ENCODE measurements around the gene BTBD9. TPM values are rescaled to one million over a fixed set of nuclear protein-coding genes. Genes with fewer than 3 reads are reported as not detected.

The BTBD9 gene
- total RNA-seq, 1 donor from 2014 or later: 14.8 TPM

DNA sequence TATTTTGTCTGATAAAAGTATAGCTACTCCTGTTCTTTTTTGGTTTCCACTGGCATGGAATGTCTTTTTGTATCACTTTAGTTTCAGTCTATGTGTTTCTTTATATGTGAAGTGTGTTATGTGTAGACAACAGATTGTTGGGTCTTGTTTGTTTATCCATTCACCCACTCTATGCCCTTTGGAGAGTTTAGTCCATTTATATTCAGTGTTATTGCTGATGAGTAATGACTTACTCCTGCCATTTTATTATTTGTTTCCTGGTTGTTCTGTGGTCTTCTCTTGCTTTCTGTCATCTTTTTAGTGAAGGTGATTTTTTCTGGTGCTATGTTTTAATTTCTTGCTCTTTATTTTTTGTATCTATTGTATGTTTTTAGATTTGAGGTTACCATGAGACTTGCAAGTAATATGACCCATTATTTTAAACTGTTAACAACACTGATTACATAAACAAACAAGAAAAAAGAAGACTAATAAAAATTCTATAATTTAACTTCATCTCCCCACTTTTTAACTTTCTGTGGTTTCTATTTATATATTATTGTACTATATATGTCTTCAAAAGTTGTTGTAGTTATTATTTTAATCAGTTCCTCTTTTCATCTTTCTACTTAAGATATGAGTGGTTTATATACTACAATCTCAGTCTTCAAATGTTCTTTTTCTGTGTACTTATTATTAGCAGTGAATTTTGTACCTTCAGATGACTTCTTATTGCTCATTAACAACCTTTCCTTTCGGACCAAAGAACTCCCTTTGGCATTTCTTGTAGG is 323.4 kb downstream of the BTBD9 start:
- H3K9me3 Mint-ChIP-seq (ENCODE audit: low read depth): no peaks in the 10 kb centered on the region
- peaks cover 2% of the 10 kb centered on the region for H3K36me3 Mint-ChIP-seq (ENCODE audit: low read depth)
- H3K4me3 Mint-ChIP-seq (ENCODE audit: unreplicated experiment): no peak overlapping the region
- no peaks in the 10 kb centered on the region for H3K27me3 Mint-ChIP-seq (ENCODE audit: low read depth)
- DNase-seq (ENCODE audit: low spot score): no peak
- TF ChIP-seq, protein P1, sequence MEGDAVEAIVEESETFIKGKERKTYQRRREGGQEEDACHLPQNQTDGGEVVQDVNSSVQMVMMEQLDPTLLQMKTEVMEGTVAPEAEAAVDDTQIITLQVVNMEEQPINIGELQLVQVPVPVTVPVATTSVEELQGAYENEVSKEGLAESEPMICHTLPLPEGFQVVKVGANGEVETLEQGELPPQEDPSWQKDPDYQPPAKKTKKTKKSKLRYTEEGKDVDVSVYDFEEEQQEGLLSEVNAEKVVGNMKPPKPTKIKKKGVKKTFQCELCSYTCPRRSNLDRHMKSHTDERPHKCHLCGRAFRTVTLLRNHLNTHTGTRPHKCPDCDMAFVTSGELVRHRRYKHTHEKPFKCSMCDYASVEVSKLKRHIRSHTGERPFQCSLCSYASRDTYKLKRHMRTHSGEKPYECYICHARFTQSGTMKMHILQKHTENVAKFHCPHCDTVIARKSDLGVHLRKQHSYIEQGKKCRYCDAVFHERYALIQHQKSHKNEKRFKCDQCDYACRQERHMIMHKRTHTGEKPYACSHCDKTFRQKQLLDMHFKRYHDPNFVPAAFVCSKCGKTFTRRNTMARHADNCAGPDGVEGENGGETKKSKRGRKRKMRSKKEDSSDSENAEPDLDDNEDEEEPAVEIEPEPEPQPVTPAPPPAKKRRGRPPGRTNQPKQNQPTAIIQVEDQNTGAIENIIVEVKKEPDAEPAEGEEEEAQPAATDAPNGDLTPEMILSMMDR (IDR thresholded peaks at IDR 0.05): no peak
- peaks cover 4% of the 10 kb centered on the region for H3K4me1 Mint-ChIP-seq (ENCODE audit: low read depth)
- no peak overlapping the region for H3K27ac Mint-ChIP-seq (ENCODE audit: unreplicated experiment)

DNA sequence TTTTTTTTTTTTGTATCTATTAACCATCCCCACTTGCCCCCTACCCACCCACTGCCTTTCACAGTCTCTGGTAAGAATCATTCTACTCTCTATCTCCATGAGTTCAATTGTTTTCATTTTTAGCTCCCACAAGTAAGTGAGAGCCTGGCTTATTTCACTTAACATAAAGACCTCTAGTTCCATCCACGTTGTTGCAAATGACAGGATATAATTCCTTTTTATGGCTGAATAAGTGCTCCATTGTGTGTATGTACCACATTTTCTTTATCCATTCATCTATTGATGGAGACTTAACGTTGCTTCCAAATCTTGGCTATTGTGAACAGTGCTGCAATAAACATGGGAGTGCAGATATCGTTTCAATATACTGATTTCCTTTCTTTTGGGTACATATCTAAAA is 328.5 kb downstream of the BTBD9 start:
- no peak overlapping the region for H3K4me3 Mint-ChIP-seq (ENCODE audit: unreplicated experiment)
- H3K4me1 Mint-ChIP-seq (ENCODE audit: low read depth): peaks cover 10% of the 10 kb centered on the region
- H3K36me3 Mint-ChIP-seq (ENCODE audit: low read depth): no peaks in the 10 kb centered on the region
- H3K27me3 Mint-ChIP-seq (ENCODE audit: low read depth): no peaks in the 10 kb centered on the region
- DNase-seq (ENCODE audit: low spot score): no peak
- TF ChIP-seq, protein P1 (IDR thresholded peaks at IDR 0.05): no peak
- no peaks in the 10 kb centered on the region for H3K9me3 Mint-ChIP-seq (ENCODE audit: low read depth)
- H3K27ac Mint-ChIP-seq (ENCODE audit: unreplicated experiment): no peak overlapping the region

DNA sequence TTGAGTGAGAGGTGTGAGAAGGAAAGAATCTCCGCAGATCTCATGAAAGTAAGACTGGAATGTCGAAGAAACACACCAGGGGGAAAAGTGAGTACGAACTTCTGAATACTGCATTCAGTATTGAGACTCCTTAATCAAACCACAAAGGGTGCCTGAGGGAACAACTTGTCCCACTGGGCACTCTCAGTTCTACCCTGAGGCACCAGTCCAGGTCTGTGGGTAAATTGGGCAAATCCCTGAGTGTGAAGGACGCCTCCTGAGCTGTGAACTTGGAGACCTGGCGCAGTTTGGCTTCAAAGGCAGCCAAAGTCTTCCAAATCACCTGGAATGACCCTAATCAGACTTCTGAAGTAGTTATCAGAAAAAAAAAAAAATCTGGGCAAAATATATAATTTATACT is 329.7 kb downstream of the BTBD9 start:
- peaks cover 12% of the 10 kb centered on the region for H3K4me1 Mint-ChIP-seq (ENCODE audit: low read depth)
- H3K4me3 Mint-ChIP-seq (ENCODE audit: unreplicated experiment): no peak overlapping the region
- H3K27ac Mint-ChIP-seq (ENCODE audit: unreplicated experiment): no peak overlapping the region

DNA sequence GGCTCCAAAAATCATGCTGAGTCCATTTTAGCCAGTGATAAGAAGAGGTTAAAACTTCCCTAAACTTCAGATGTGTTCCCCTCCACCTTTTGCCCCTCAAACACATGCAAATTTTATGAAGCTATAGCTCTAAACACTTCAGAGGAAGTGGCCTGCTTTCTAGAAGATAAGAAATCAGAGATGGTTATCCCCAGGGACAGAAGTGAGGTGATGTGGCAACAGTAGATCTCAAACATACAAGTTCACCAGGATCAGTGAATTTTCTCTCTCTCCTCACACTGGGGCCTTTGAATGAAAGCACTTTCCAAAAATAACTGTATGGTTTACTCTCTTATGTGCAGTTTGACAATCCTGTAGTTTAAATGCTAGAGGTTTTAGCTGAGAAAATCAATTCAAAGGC is 332.0 kb downstream of the BTBD9 start:
- Mint-ChIP-seq H3K9me3 (ENCODE audit: low read depth) (no peaks in the 10 kb centered on the region), H3K4me1 (ENCODE audit: low read depth) (peaks cover 12% of the 10 kb centered on the region), H3K27me3 (ENCODE audit: low read depth) (no peaks in the 10 kb centered on the region), H3K27ac (ENCODE audit: unreplicated experiment) (no peak overlapping the region), H3K4me3 (ENCODE audit: unreplicated experiment) (no peak overlapping the region), H3K36me3 (ENCODE audit: low read depth) (no peaks in the 10 kb centered on the region)
- no peak for DNase-seq (ENCODE audit: low spot score)
- TF ChIP-seq, protein P1 (IDR thresholded peaks at IDR 0.05): no peak

More for the DNA sequence above, 329.7 kb downstream of the BTBD9 start:
- Mint-ChIP-seq H3K9me3 (ENCODE audit: low read depth) (no peaks in the 10 kb centered on the region), H3K27me3 (ENCODE audit: low read depth) (no peaks in the 10 kb centered on the region), H3K36me3 (ENCODE audit: low read depth) (no peaks in the 10 kb centered on the region)
- TF ChIP-seq, protein P1 (IDR thresholded peaks at IDR 0.05): no peak
- no peak for DNase-seq (ENCODE audit: low spot score)

DNA sequence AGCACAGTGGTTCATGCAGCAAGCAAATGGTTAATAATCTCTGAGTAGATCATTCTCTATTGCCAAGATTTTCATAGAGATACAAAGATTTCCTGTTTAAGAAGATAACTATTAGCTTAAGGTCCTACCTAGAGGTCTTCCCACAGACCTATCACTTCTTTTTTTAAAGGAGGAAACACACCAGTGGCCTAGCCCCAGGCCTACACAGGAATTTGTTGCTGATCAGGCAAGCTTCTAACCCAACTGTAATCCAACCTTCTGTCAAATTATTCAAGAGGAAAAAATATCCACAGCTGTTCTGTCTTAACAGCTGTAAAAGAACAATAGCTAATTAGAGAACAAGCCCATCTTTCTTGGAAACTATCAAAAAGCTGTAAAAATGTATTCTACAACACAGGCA is 332.8 kb downstream of the BTBD9 start:
- Mint-ChIP-seq H3K27me3 (ENCODE audit: low read depth) (no peaks in the 10 kb centered on the region), H3K9me3 (ENCODE audit: low read depth) (no peaks in the 10 kb centered on the region), H3K27ac (ENCODE audit: unreplicated experiment) (peak overlapping the region; percentile 23), H3K4me1 (ENCODE audit: low read depth) (peaks cover 12% of the 10 kb centered on the region), H3K4me3 (ENCODE audit: unreplicated experiment) (no peak overlapping the region), H3K36me3 (ENCODE audit: low read depth) (no peaks in the 10 kb centered on the region)
- no peak for DNase-seq (ENCODE audit: low spot score)
- TF ChIP-seq, protein P1 (IDR thresholded peaks at IDR 0.05): no peak

Measured in chondrocyte (in vitro differentiated cells).